K562 (cell line): ENCODE data around the gene VPS13D. TPM values are rescaled to one million over a fixed set of nuclear protein-coding genes. Genes with fewer than 3 reads are reported as not detected.

Source experiments
- ADNP ChIP-seq: fragments of 200-800 bp; sonication (Bioruptor generic); IDR thresholded peaks from 2 replicates; pipeline ENCODE4 v1.6.1; 2016; ENCODE audit warnings: missing genetic modification characterization, missing compliant biosample characterization
- CBX3 ChIP-seq, 2 experiments: IDR thresholded peaks; 1 replicate in 1 of 2; 2 replicates in 1 of 2; pipeline ENCODE4 v1.6.1; 2012; ENCODE audit warnings: inconsistent platforms in 2 of 2, low read length in 2 of 2, borderline replicate concordance in 1 of 2, control low read depth in 1 of 2
- ELF2 ChIP-seq: fragments of 250-450 bp; sonication (Bioruptor Pico); IDR thresholded peaks from 2 replicates; pipeline ENCODE4 v1.5.0; 2021; ENCODE audit warnings: mild to moderate bottlenecking
- GTF2A2 ChIP-seq: IDR thresholded peaks from 2 replicates; pipeline ENCODE4 v1.6.1; 2016; ENCODE audit warnings: mild to moderate bottlenecking, missing genetic modification characterization, missing compliant biosample characterization
- ID3 ChIP-seq, 2 experiments: fragments of 250-450 bp in 1 of 2; fragments of 450-650 bp in 1 of 2; sonication (Bioruptor Pico) in 1 of 2; IDR thresholded peaks; 2 replicates each; pipeline versions ENCODE4 v1.6.1 to v1.8.0; 2016 to 2021; ENCODE audit warnings: mild to moderate bottlenecking in 2 of 2, moderate library complexity in 2 of 2, missing compliant biosample characterization in 1 of 2, missing genetic modification characterization in 1 of 2
- IRF9 ChIP-seq: fragments of 450-650 bp; IDR thresholded peaks from 2 replicates; pipeline ENCODE4 v1.6.1; 2016; ENCODE audit warnings: missing biosample characterization, missing genetic modification characterization
- MECOM ChIP-seq: fragments of 250-450 bp; sonication (Bioruptor Pico); IDR thresholded peaks from 2 replicates; pipeline ENCODE4 v1.8.0; 2022; ENCODE audit warnings: inconsistent platforms
- MEIS2 ChIP-seq: fragments of 450-650 bp; IDR thresholded peaks from 2 replicates; pipeline ENCODE4 v1.6.1; 2014; ENCODE audit warnings: mild to moderate bottlenecking; ENCODE audit not compliant: partially characterized antibody
- MYBL2 ChIP-seq, 2 experiments: fragments of 450-650 bp in 1 of 2; sonication (generic) in 1 of 2; formaldehyde crosslinking in 1 of 2; IDR thresholded peaks; 2 replicates each; pipeline versions ENCODE4 v1.6.1 to v1.8.1; 2017 to 2022; ENCODE audit warnings: borderline replicate concordance in 1 of 2, inconsistent platforms in 1 of 2, low read depth in 1 of 2, mild to moderate bottlenecking in 1 of 2, missing genetic modification reagents in 1 of 2, moderate library complexity in 1 of 2
- NRF1 ChIP-seq, 2 experiments: fragments of 450-650 bp; IDR thresholded peaks in 1 of 2; conservative IDR thresholded peaks in 1 of 2; 2 replicates each; pipeline ENCODE4 v1.6.1; 2014; ENCODE audit warnings: mild to moderate bottlenecking in 2 of 2
- PKNOX1 ChIP-seq: fragments of 450-650 bp; IDR thresholded peaks from 2 replicates; pipeline ENCODE4 v1.6.1; 2016
- POLR2AphosphoS2 ChIP-seq: IDR thresholded peaks from 2 replicates; pipeline ENCODE4 v1.6.1; 2012; ENCODE audit warnings: low read length, improper control_type of control experiment
- SFPQ ChIP-seq: fragments of 200-400 bp; formaldehyde crosslinking; IDR thresholded peaks from 2 replicates; pipeline ENCODE4 v1.6.1; 2017; ENCODE audit warnings: mild to moderate bottlenecking, low read depth, low read length, moderate library complexity
- TAF9B ChIP-seq: fragments of 450-650 bp; IDR thresholded peaks from 2 replicates; pipeline ENCODE4 v1.6.1; 2018; ENCODE audit warnings: mild to moderate bottlenecking; ENCODE audit not compliant: partially characterized antibody
- TCF3 ChIP-seq: sonication (generic); formaldehyde crosslinking; IDR thresholded peaks from 2 replicates; pipeline ENCODE4 v1.4.0; 2020; ENCODE audit warnings: mild to moderate bottlenecking, missing genetic modification reagents
- THAP12 ChIP-seq: fragments of 250-450 bp; sonication (Bioruptor Pico); IDR thresholded peaks from 2 replicates; pipeline ENCODE4 v1.9.0; 2021; ENCODE audit warnings: mild to moderate bottlenecking, inconsistent platforms
- ZNF253 ChIP-seq: fragments of 250-450 bp; sonication (Bioruptor Pico); conservative IDR thresholded peaks from 2 replicates; pipeline ENCODE4 v1.6.1; 2021; ENCODE audit warnings: mild to moderate bottlenecking
- ZNF512 ChIP-seq: IDR thresholded peaks from 2 replicates; pipeline ENCODE4 v1.6.1; 2016; ENCODE audit warnings: missing genetic modification characterization, missing compliant biosample characterization
- ZNF668 ChIP-seq: fragments of 250-450 bp; sonication (Bioruptor Pico); IDR thresholded peaks from 2 replicates; pipeline ENCODE4 v1.8.0; 2022; ENCODE audit warnings: mild to moderate bottlenecking, inconsistent platforms
- polyA plus RNA-seq, 8 experiments: library from polyadenylated mRNA; depleted of rRNA in 4 of 8; stranded (reverse) in 5 of 8; unstranded in 3 of 8; fragments of >200 nt; fragmentation: Nextera tagmentation in 2 of 8; fragmentation: Illumina TruSeq in 1 of 8; extraction: Ambion mirVana in 2 of 8; extraction: Trizol in 1 of 8; gene quantifications; 2 replicates each; pipeline versions ENCODE4 v1.2.1 to v1.2.3, GENCODE V29; 2011 to 2014; ENCODE audit warnings: inconsistent platforms in 1 of 8, missing spikeins in 1 of 8
- total RNA-seq, 7 experiments: library from RNA; depleted of rRNA in 6 of 7; stranded (reverse); fragments of >200 nt in 6 of 7; fragmentation: Illumina TruSeq in 2 of 7; extraction: Trizol in 2 of 7; gene quantifications; 2 replicates each; pipeline versions ENCODE4 v1.2.1 to v1.2.3, GENCODE V29; 2011 to 2021; ENCODE audit warnings: low replicate concordance in 1 of 7

The VPS13D gene
- total and polyA plus RNA-seq, 9 of the 15 experiments (the other 6 are each of a cell fraction or from before 2014, with no cell fraction given), result 6.1 to 51.5 (median 38.5) TPM

- TF ChIP-seq ZNF253 (CRISPR knock-in tag), result 0 out of 2 replicates have a peak, but pooled peaks have one; percentile 48
- TF ChIP-seq THAP12 (CRISPR knock-in tag), result no peak
- TF ChIP-seq IRF9 (tag), result no peak
- peak; percentile 73; the same call in 1 of the 2 replicates for TF ChIP-seq ZNF668 (CRISPR knock-in tag)
- TF ChIP-seq NRF1 (conservative IDR thresholded peaks at IDR 0.05 in 1 of 2, IDR thresholded peaks at IDR 0.05 in 1 of 2), result no peak
- TF ChIP-seq TAF9B, result no peak
- TF ChIP-seq TCF3 (CRISPR knock-in tag), result peak; percentile 41
- peak; percentile 73 for TF ChIP-seq PKNOX1
- TF ChIP-seq ZNF512 (tag), result no peak
- TF ChIP-seq CBX3 (IDR thresholded peaks at IDR 0.05; ENCODE audit: borderline replicate concordance in 1 of 2, low read length in 2 of 2), result peak in 1 of 2 experiments; percentile 10; a peak in 1 of 3 replicates
- TF ChIP-seq MYBL2 (IDR thresholded peaks at IDR 0.05; ENCODE audit: low read depth), result no peak
- TF ChIP-seq MYBL2 (CRISPR knock-in tag; IDR thresholded peaks at IDR 0.05; ENCODE audit: borderline replicate concordance), result no peak
- peak; percentile 87 for TF ChIP-seq MEIS2
- TF ChIP-seq MECOM (CRISPR knock-in tag), result peak; percentile 63
- no peak for TF ChIP-seq ADNP (tag)
- no peak for TF ChIP-seq ID3 (CRISPR knock-in tag; IDR thresholded peaks at IDR 0.05)
- TF ChIP-seq ID3 (tag; IDR thresholded peaks at IDR 0.05), result peak; percentile 97
- no peak for TF ChIP-seq POLR2AphosphoS2
- no peak for TF ChIP-seq SFPQ
- no peak for TF ChIP-seq ELF2 (CRISPR knock-in tag)
- no peak for TF ChIP-seq GTF2A2 (tag)
Observed at GRCh38 chr1:12548973-12549459, 319.2 kb downstream of the VPS13D start (continued).
